ENCODE results near the gene HPGD. TPM values are rescaled to one million over a fixed set of nuclear protein-coding genes. Genes with fewer than 3 reads are reported as not detected.

The HPGD gene
- total RNA-seq, 2 donors from 2014 or later: 0.33 to 9.1 TPM

DNA sequence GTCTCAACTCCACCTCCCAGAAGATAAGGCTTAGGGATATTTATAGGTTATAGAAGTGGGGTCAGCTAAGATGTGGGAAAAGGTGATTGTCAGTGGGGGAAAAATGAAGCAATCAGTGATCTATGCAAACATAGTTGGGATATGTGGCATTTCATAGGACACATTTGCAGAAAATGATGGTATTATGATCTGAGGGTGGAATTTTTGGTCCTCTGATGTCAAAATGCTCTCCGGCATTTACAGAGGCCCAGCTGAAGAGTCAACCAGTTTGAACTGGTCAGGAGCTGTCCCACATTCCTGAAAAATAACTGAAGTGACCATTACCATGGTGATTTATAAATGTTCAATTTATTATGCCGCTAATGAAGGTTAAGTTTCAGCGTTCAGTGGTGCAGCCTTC is 12.2 kb upstream of the HPGD start:
- no peak overlapping the region for H3K27ac ChIP-seq
- no peaks in the 10 kb centered on the region for H3K36me3 ChIP-seq (replicated peaks in 1 of 2; ENCODE audit: insufficient read depth in 1 of 2, low read depth in 2 of 2)
- ATAC-seq: no peak
- peaks cover 7% of the 10 kb centered on the region for H3K4me1 ChIP-seq
- no peak overlapping the region for H3K4me3 ChIP-seq
- 64 to 75% methylated on average over 3 of the region's 3 CpGs for WGBS, 2 donors
- intact Hi-C loops (cut with DNase I): no loop called here
- H3K9me3 ChIP-seq: no peaks in the 10 kb centered on the region
- TF ChIP-seq POLR2A (IDR thresholded peaks at IDR 0.05) (no peak), CTCF (IDR thresholded peaks at IDR 0.05) (no peak)
- no peak for DNase-seq
- no peaks in the 10 kb centered on the region for H3K27me3 ChIP-seq

GRCh38 chr4:174532445-174532844 is 10.2 kb upstream of the HPGD start:
- no peaks in the 10 kb centered on the region for H3K4me1 ChIP-seq
- no peak for ATAC-seq
- intact Hi-C loops (cut with DNase I): no loop called here
- H3K27ac ChIP-seq: no peak overlapping the region
- no peak for DNase-seq
- H3K36me3 ChIP-seq (replicated peaks in 1 of 2; ENCODE audit: insufficient read depth in 1 of 2, low read depth in 2 of 2): no peaks in the 10 kb centered on the region
- no peak for TF ChIP-seq CTCF (IDR thresholded peaks at IDR 0.05)
- TF ChIP-seq POLR2A (IDR thresholded peaks at IDR 0.05): no peak
- H3K4me3 ChIP-seq: no peak overlapping the region
- H3K9me3 ChIP-seq: no peaks in the 10 kb centered on the region
- no peaks in the 10 kb centered on the region for H3K27me3 ChIP-seq

GRCh38 chr4:174531486-174531885 is 9.2 kb upstream of the HPGD start:
- ATAC-seq: no peak
- no peak overlapping the region for H3K4me3 ChIP-seq
- intact Hi-C loops (cut with DNase I): no loop called here

GRCh38 chr4:174528226-174528625 is 5.9 kb upstream of the HPGD start:
- 73 to 87% methylated on average over 1 of the region's 1 CpG for WGBS, 2 donors
- DNase-seq (no peak), ATAC-seq (no peak)
- H3K36me3 ChIP-seq (replicated peaks in 1 of 2; ENCODE audit: insufficient read depth in 1 of 2, low read depth in 2 of 2): no peaks in the 10 kb centered on the region
- no peaks in the 10 kb centered on the region for H3K9me3 ChIP-seq
- no peak overlapping the region for H3K27ac ChIP-seq
- H3K27me3 ChIP-seq: no peaks in the 10 kb centered on the region
- no peaks in the 10 kb centered on the region for H3K4me1 ChIP-seq
- TF ChIP-seq POLR2A (IDR thresholded peaks at IDR 0.05) (no peak), CTCF (IDR thresholded peaks at IDR 0.05) (no peak)
- intact Hi-C loops (cut with DNase I): no loop called here
- H3K4me3 ChIP-seq: no peak overlapping the region

More at GRCh38 chr4:174531486-174531885, 9.2 kb upstream of the HPGD start:
- no peak for TF ChIP-seq POLR2A (IDR thresholded peaks at IDR 0.05)
- no peak for TF ChIP-seq CTCF (IDR thresholded peaks at IDR 0.05)
- DNase-seq: no peak
- no peaks in the 10 kb centered on the region for H3K9me3 ChIP-seq
- no peaks in the 10 kb centered on the region for H3K27me3 ChIP-seq
- H3K27ac ChIP-seq: no peak overlapping the region
- H3K36me3 ChIP-seq (replicated peaks in 1 of 2; ENCODE audit: insufficient read depth in 1 of 2, low read depth in 2 of 2): no peaks in the 10 kb centered on the region
- no peaks in the 10 kb centered on the region for H3K4me1 ChIP-seq

GRCh38 chr4:174526731-174527130 is 4.4 kb upstream of the HPGD start:
- no peak overlapping the region for H3K27ac ChIP-seq
- H3K4me1 ChIP-seq: peaks cover 8% of the 10 kb centered on the region
- WGBS, 2 donors: 85 to 88% methylated on average over 7 of the region's 7 CpGs
- TF ChIP-seq POLR2A (IDR thresholded peaks at IDR 0.05): no peak
- no peak for TF ChIP-seq CTCF (IDR thresholded peaks at IDR 0.05)
- DNase-seq: no peak
- H3K27me3 ChIP-seq: no peaks in the 10 kb centered on the region
- no peak overlapping the region for H3K4me3 ChIP-seq
- H3K9me3 ChIP-seq: no peaks in the 10 kb centered on the region
- H3K36me3 ChIP-seq (replicated peaks in 1 of 2; ENCODE audit: insufficient read depth in 1 of 2, low read depth in 2 of 2): no peaks in the 10 kb centered on the region
- intact Hi-C loops (cut with DNase I): no loop called here
- no peak for ATAC-seq

Data from body of pancreas (tissue), 4 donors.